Keratinocyte (primary cell): ENCODE data around the gene DDI1. TPM values are rescaled to one million over a fixed set of nuclear protein-coding genes. Genes with fewer than 3 reads are reported as not detected.

ENCODE experiments used
- DNase-seq: peaks from one replicate; pipeline ENCODE4 v3.0.0-alpha.2; 2011; ENCODE audit warnings: low read depth, missing footprints, low spot score
- FAIRE-seq: peaks from 2 replicates; lab custom pipeline; 2011; peaks lifted over from hg19 to GRCh38; lab: Jason Lieb, UNC
- H2AFZ ChIP-seq: 2 replicates; pipeline ENCODE4 v1.6.0; 2012; ENCODE audit warnings: low read length, control low read depth, inconsistent platforms; ENCODE audit not compliant: control insufficient read depth
- H3K27ac ChIP-seq: 2 replicates; pipeline ENCODE4 v1.5.1; 2011; ENCODE audit warnings: low read length; ENCODE audit not compliant: control insufficient read depth, insufficient read depth
- H3K27me3 ChIP-seq: 3 replicates; pipeline ENCODE4 v1.6.0; 2011; ENCODE audit warnings: low read length; ENCODE audit not compliant: control insufficient read depth, insufficient read depth; ENCODE audit errors: extremely low read depth
- H3K36me3 ChIP-seq, 2 experiments: 2 replicates in 1 of 2; 3 replicates in 1 of 2; pipeline ENCODE4 v1.5.1; 2011; ENCODE audit warnings: low read length in 2 of 2, mild to moderate bottlenecking in 1 of 2; ENCODE audit not compliant: control insufficient read depth in 2 of 2, insufficient read depth in 2 of 2; ENCODE audit errors: extremely low read depth in 1 of 2
- H3K4me1 ChIP-seq: 3 replicates; pipeline ENCODE4 v1.5.1; 2011; ENCODE audit warnings: low read length; ENCODE audit not compliant: control insufficient read depth, insufficient read depth; ENCODE audit errors: extremely low read depth
- H3K4me2 ChIP-seq: 3 replicates; pipeline ENCODE4 v1.6.0; 2011; ENCODE audit warnings: low read depth, low read length; ENCODE audit not compliant: control insufficient read depth, insufficient read depth; ENCODE audit errors: extremely low read depth
- H3K4me3 ChIP-seq, 3 experiments: fragments of 200-600 bp in 1 of 3; sonication (generic) in 1 of 3; 2 replicates in 2 of 3; 3 replicates in 1 of 3; pipeline ENCODE4 v1.5.1; 2011 to 2016; ENCODE audit warnings: low read length in 3 of 3, mild to moderate bottlenecking in 3 of 3, control low read depth in 2 of 3, inconsistent platforms in 1 of 3, low read depth in 1 of 3, mixed read lengths in 1 of 3, mixed run types in 1 of 3, moderate library complexity in 1 of 3; ENCODE audit not compliant: control insufficient read depth in 2 of 3, insufficient read depth in 2 of 3; ENCODE audit errors: extremely low read depth in 1 of 3
- H3K79me2 ChIP-seq: 2 replicates; pipeline ENCODE4 v1.6.0; 2012; ENCODE audit warnings: low read length; ENCODE audit not compliant: control insufficient read depth, insufficient read depth
- H3K9ac ChIP-seq: 3 replicates; pipeline ENCODE4 v1.6.0; 2011; ENCODE audit warnings: low read length; ENCODE audit not compliant: control insufficient read depth, insufficient read depth; ENCODE audit errors: extremely low read depth
- H3K9me1 ChIP-seq: 3 replicates; pipeline ENCODE4 v1.6.0; 2011; ENCODE audit warnings: low read length; ENCODE audit not compliant: control insufficient read depth, insufficient read depth; ENCODE audit errors: extremely low read depth
- H3K9me3 ChIP-seq: 2 replicates; pipeline ENCODE4 v1.5.1; 2012; ENCODE audit warnings: low read depth, low read length; ENCODE audit not compliant: control insufficient read depth
- H4K20me1 ChIP-seq: 3 replicates; pipeline ENCODE4 v1.6.0; 2011; ENCODE audit warnings: low read length; ENCODE audit not compliant: control insufficient read depth, insufficient read depth; ENCODE audit errors: extremely low read depth
- EZH2 ChIP-seq: IDR thresholded peaks from one replicate; pipeline ENCODE4 v1.6.1; 2012; ENCODE audit warnings: inconsistent platforms, mild to moderate bottlenecking, low read length, moderate library complexity
- dilution Hi-C: fragments of 300-500 bp; cut with MboI; formaldehyde crosslinking; loops from one replicate; pipeline ENCODE4 v1.7.0; 2020; ENCODE audit warnings: low sequenced_read_pairs; ENCODE audit not compliant: extremely low pct_ligation_motif_present
- polyA plus RNA-seq, 5 experiments: library from polyadenylated mRNA; depleted of rRNA in 3 of 5; stranded (reverse) in 3 of 5; stranded (forward) in 1 of 5; unstranded in 1 of 5; fragments of >200 nt; gene quantifications; 1 replicate in 1 of 5; 2 replicates in 3 of 5; 3 replicates in 1 of 5; pipeline versions ENCODE4 v1.2.1 to v1.2.3, GENCODE V29; 2011 to 2012; ENCODE audit warnings: missing spikeins in 2 of 5, low read depth in 1 of 5, low replicate concordance in 1 of 5
- TF ChIP-seq, protein P1 (sequence below), 3 experiments: IDR thresholded peaks in 1 of 3; conservative IDR thresholded peaks in 1 of 3; optimal IDR thresholded peaks in 1 of 3; 2 replicates in 2 of 3; 3 replicates in 1 of 3; pipeline versions ENCODE3 to v1.5.1; 2011; ENCODE audit warnings: low read length in 3 of 3, mild to moderate bottlenecking in 3 of 3, moderate library complexity in 2 of 3, control low read depth in 1 of 3, inconsistent platforms in 1 of 3; ENCODE audit not compliant: insufficient read depth in 2 of 3; ENCODE audit errors: extremely low read depth in 1 of 3

The DDI1 gene
- polyA plus RNA-seq, 1 donor (not counting 4 experiments of a cell fraction or from before 2014, with no cell fraction given): not detected

GRCh38 chr11:103988595-103988969, 47.9 kb upstream of the DDI1 start:
- Histone ChIP-seq H3K9me3 (no peaks in the 10 kb centered on the region), H3K9ac (no peak overlapping the region), H4K20me1 (no peaks in the 10 kb centered on the region), H2AFZ (no peak overlapping the region), H3K4me1 (no peaks in the 10 kb centered on the region), H3K36me3 (no peaks in the 10 kb centered on the region), H3K79me2 (no peaks in the 10 kb centered on the region), H3K27ac (no peak overlapping the region), H3K27me3 (no peaks in the 10 kb centered on the region), H3K9me1 (no peaks in the 10 kb centered on the region), H3K4me3 (no peak overlapping the region), H3K4me2 (no peak overlapping the region)
- FAIRE-seq (no peak), DNase-seq (no peak)
- dilution Hi-C loops: no loop called here
- TF ChIP-seq, protein P1, sequence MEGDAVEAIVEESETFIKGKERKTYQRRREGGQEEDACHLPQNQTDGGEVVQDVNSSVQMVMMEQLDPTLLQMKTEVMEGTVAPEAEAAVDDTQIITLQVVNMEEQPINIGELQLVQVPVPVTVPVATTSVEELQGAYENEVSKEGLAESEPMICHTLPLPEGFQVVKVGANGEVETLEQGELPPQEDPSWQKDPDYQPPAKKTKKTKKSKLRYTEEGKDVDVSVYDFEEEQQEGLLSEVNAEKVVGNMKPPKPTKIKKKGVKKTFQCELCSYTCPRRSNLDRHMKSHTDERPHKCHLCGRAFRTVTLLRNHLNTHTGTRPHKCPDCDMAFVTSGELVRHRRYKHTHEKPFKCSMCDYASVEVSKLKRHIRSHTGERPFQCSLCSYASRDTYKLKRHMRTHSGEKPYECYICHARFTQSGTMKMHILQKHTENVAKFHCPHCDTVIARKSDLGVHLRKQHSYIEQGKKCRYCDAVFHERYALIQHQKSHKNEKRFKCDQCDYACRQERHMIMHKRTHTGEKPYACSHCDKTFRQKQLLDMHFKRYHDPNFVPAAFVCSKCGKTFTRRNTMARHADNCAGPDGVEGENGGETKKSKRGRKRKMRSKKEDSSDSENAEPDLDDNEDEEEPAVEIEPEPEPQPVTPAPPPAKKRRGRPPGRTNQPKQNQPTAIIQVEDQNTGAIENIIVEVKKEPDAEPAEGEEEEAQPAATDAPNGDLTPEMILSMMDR (optimal IDR thresholded peaks at IDR 0.05 in 1 of 3, IDR thresholded peaks at IDR 0.05 in 1 of 3, conservative IDR thresholded peaks at IDR 0.05 in 1 of 3; ENCODE audit: extremely low read depth in 1 of 3, insufficient read depth in 2 of 3, low read length in 3 of 3): no peak
- TF ChIP-seq EZH2: no peak

DNA sequence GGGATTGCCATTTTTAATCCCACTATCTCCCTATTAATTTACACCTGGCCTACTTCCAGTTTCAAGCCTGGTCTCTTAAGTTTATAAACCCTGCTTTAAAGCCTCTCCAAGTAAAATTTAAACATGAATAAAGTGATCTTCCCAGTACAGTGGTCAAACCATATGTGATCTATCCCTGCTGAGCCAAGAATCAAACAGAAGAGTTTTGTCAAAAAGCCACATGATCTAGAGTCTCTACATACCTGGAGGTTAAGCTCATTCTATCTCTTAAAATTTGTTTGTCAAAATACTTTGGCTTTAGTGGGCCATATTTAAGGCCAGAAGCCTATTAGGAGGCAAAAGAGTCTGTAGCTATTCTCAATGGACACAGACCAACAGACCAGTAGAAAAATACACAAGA, 42.9 kb upstream of the DDI1 start:
- dilution Hi-C loops: no loop called here
- no peak for FAIRE-seq
- H3K9me3 ChIP-seq: no peaks in the 10 kb centered on the region

More for the DNA sequence above, 42.9 kb upstream of the DDI1 start:
- DNase-seq: no peak
- H3K4me3 ChIP-seq: no peak overlapping the region
- H2AFZ ChIP-seq: no peak overlapping the region
- H3K36me3 ChIP-seq: no peaks in the 10 kb centered on the region
- no peaks in the 10 kb centered on the region for H3K9me1 ChIP-seq
- no peak overlapping the region for H3K9ac ChIP-seq
- no peaks in the 10 kb centered on the region for H3K27me3 ChIP-seq
- H4K20me1 ChIP-seq: no peaks in the 10 kb centered on the region
- H3K79me2 ChIP-seq: no peaks in the 10 kb centered on the region
- H3K27ac ChIP-seq: no peak overlapping the region
- TF ChIP-seq, protein P1 (optimal IDR thresholded peaks at IDR 0.05 in 1 of 3, IDR thresholded peaks at IDR 0.05 in 1 of 3, conservative IDR thresholded peaks at IDR 0.05 in 1 of 3; ENCODE audit: extremely low read depth in 1 of 3, insufficient read depth in 2 of 3, low read length in 3 of 3): no peak
- TF ChIP-seq EZH2: no peak
- no peaks in the 10 kb centered on the region for H3K4me1 ChIP-seq
- H3K4me2 ChIP-seq: no peak overlapping the region
